NT2/D1 (cell line): ENCODE results near the gene TBXAS1.

Experiments
- SUZ12 ChIP-seq: IDR thresholded peaks from 2 replicates; pipeline ENCODE4 v1.6.1; 2011; ENCODE audit not compliant: insufficient read length, insufficient read depth; ENCODE audit errors: extremely low read depth
- ZNF274 ChIP-seq: IDR thresholded peaks from 2 replicates; pipeline ENCODE4 v1.6.1; 2011; ENCODE audit warnings: mild to moderate bottlenecking, low read depth, low read length

DNA sequence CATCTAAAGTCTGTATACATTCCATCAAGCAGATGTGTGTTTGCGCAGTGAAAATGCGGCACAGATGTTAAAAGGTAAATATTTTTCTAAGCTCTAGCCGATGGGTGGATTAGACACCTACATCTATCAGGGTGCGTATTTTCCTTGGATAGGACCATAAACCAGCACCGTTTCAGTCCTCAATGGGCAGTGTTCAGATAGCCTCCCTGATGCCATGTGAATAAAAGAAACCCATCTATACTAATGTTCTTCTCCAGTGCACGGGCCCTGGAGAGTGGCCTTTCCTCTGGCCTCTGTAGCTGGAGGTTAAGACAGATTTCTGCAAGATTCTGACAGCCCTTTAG lies 130.2 kb downstream of the TBXAS1 start:
- TF ChIP-seq SUZ12 (no peak), ZNF274 (no peak)
